AG08395 (cell line): ENCODE measurements around the gene CCDC6.
"Not testable (repeated sequence)": the region's sequence is repeated elsewhere in the genome, so short reads cannot be mapped to it uniquely, and the experiment has no call there.

Source experiments
- DNase-seq: peaks from one replicate; pipeline ENCODE4 v3.0.0; 2012; ENCODE audit warnings: mixed read lengths, low spot score

CCDC6 gene

GRCh38 chr10:59906417-59907202 lies at the start of gene CCDC6:
CCDC6 (minus strand) TSS chr10:59906556; CDS start chr10:59906424, 132 bp downstream.
- DNase-seq = peak; percentile 93

- DNase-seq = no peak
Measured at GRCh38 chr10:59954296-59954695, 47.9 kb upstream of the CCDC6 start.

DNA sequence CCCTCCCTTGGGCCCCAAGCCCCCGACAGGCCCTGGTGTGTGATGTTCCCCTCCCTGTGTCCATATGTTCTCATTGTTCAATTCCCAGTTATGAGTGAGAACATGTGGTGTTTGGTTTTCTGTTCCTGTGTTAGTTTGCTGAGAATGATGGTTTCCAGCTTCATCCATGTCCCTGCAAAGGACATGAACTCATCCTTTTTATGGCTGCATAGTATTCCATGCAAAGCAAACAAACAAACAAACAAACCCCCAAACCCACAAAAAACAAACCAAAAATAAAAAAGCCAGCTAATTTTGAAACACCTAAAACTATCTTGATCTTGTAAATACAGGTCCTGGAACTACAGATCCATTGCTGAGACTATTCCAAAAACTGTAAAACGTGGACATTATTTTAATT lies 47.4 kb upstream of the CCDC6 start:
- not testable (repeated sequence) for DNase-seq

DNA sequence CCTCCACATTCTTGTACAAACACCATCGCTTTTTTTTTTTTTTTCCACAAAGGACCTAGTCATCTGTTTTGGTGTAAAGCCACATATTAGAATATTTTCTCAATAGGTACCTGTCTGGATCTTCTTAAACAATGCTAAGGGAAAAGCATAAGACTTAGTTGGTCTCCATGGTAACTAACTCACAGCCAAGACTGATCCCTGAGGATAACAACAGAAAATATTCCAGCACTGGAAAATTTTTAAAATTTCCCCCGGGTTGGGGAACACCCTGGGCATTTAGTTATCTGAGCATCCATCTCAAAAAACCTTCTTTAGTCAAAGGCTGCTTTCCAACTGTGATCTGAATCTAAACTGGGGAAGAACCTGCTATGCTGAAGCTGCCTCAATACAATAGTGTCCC lies 43.7 kb upstream of the CCDC6 start:
- DNase-seq = no peak

DNA sequence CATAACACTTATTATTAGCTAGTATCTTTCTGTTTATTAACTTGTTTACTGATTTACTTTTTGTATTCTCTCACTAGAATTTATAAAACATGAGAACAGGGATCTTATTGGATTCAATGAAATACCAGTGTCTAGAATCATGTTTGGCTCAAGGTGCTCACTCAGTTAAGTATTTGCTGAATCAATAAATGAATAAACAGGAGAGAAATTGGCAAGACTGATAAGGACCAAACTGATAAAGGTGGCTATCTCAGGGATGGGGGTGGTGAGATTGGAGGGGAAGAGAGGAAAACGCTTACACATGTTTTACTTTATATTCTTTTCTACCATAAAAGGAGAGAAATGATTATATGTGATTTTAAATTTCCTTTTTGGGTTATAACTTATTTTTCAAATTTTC lies 43.3 kb upstream of the CCDC6 start:
- DNase-seq = no peak

DNA sequence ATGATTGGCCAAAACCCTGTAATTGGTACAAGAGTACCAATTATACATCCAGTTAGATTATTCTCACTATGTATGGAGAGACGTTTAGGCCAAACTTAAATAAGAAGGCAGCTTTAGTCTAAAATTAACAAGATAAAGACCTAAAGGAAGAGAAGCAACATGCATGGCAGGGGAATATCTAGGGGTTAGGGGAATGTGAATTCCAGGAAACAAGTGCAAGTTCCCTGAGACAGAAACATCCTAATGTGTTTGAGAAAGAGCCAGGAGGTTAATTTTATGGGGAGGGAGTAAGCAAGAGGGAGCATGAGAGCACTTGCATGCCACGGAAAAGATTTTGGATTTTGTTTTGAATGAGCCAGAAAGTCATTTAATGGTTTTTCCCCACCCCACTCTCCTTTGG lies 39.6 kb upstream of the CCDC6 start:
- no peak for DNase-seq

- no peak for DNase-seq
Measured at GRCh38 chr10:59945590-59945989, 39.2 kb upstream of the CCDC6 start.

- DNase-seq = no peak
Measured at GRCh38 chr10:59944339-59944935, 38.1 kb upstream of the CCDC6 start.

- no peak for DNase-seq
Measured at GRCh38 chr10:59942556-59942955, 36.2 kb upstream of the CCDC6 start.

GRCh38 chr10:59937720-59938119 lies 31.4 kb upstream of the CCDC6 start:
- no peak for DNase-seq

GRCh38 chr10:59934701-59935100 lies 28.3 kb upstream of the CCDC6 start:
- no peak for DNase-seq

GRCh38 chr10:59930788-59931521 lies 24.6 kb upstream of the CCDC6 start:
- not testable (repeated sequence) for DNase-seq

DNA sequence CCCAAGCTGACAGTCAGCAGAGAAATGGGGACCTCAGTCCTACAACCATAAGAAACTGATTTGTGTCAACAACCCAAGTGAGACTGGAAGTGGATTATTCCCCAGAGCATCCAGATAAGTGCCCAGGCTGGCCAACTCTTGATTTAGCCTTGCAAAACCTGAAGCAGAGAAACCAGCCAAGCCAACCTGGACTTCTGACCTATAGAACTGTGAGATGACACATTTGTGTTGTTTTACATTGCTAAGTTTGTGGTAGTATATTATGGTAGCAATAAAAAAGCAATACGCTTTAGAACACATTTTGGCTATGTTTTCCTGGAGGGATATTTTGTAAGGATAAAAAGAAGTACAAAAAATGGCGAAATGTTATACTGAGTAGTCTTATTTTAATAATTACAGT lies 19.7 kb upstream of the CCDC6 start:
- no peak for DNase-seq

- no peak for DNase-seq
Measured at GRCh38 chr10:59922907-59923306, 16.6 kb upstream of the CCDC6 start.

- DNase-seq = no peak
Measured at GRCh38 chr10:59917922-59918321, 11.6 kb upstream of the CCDC6 start.

DNA sequence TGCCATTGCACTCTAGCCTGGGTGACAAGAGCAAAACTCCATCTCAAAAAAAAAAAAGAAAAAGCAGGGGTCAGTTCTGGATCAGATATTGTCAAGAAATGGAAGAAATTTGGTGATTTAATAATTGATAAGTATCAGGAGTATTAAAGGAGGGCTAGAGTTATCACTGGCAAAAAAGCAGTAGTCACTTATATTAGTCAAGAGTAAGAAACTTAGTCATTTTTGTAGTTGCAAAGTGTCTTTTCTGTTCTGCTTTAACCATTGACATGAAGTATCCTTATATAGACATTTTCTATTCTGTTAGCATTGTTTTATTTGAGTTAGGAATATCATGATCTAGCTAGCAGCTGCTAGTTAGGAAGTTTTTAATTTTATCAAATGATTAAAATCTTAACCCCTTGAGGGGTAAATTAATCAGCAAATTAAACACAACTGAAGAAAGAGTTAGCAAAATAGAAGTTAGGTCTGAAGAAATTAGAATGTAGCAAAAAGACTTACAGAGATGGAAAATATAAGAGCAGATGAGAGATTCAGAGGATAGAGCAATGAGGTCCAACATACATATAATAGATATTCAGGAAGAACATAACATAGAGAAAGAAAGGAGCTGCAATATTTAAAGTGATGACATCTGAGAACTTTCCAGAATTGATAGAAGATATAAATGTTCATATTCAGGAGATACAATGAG lies 7.3 kb upstream of the CCDC6 start:
- DNase-seq = no peak

- DNase-seq = no peak
Measured at GRCh38 chr10:59910867-59911266, 4.5 kb upstream of the CCDC6 start.

- DNase-seq = no peak
Measured at GRCh38 chr10:59909815-59910214, 3.5 kb upstream of the CCDC6 start.

DNA sequence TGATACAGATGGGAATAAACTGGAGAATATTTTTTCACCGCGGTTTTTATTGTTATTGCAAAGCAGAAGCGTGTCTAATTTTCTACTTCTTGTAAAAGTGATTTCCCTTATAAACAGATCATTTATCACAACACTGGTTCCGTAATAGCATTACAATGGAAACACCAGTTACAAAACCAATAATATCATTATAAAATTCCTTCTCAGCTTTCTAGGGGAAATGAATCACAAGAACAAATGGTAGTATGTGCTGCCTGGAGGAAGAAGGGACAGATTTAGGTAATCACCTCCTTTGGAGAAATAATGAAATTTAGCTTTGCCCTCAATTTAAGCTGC lies 2.4 kb upstream of the CCDC6 start:
- DNase-seq = no peak

GRCh38 chr10:59907918-59908807 lies 1.8 kb upstream of the CCDC6 start:
- DNase-seq = peak; percentile 73

DNA sequence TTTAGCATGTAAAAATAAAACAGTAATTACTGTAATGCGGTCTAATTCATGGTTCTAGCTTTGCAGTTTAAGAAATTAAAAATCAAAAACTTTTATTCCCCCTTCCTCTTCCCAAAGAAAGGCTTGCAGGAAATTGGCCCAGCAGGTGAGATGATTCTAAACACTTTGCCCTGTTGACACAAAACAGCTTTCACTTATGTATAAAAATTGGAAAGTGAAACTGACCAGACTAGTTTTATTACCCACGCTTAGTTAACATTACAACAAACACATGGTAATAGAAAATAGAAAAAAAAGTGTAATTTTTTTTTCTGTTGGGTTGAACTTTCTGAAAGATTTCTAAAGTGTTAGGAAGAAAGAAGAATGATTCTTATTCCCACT lies 1.2 kb upstream of the CCDC6 start:
- DNase-seq = no peak
